NCI-H2107 (cell line): ENCODE measurements around the gene RNF113B.

Source experiments
- DNase-seq: peaks from one replicate; lab custom pipeline; 2025; lab: John Stamatoyannopoulos, UW

Gene RNF113B

DNA sequence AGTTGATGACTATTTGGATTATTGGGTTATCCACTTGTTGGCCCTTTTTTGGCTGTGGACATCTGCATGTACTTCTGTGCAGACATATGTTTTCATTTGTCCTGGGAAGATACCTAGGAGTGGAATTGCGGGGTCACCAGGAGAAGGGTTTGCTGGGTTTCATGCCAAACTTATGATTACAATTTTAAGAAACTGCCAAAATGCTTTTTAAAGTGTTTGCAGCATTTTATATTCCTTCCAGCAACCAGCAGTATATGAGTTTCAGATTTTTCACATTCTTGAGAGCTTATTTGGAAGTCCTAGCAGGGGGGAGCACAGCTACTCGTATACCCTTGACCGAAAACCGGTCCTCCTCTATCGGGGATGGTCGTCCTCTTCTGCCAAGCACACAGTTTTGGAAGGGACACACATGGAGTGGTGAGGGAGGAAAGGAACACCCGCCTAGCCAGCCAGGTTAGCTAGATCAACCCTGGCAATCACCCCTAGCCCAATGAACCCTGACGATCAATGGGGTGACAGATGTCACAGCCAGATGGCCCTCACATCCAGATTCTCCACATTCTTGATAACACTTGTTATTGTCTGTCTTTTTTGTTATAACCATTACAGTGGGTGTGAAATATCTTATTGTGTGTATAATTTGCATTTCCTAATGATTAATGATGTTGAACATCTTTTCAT is 26.7 kb upstream of the RNF113B start:
- DNase-seq: no peak

DNA sequence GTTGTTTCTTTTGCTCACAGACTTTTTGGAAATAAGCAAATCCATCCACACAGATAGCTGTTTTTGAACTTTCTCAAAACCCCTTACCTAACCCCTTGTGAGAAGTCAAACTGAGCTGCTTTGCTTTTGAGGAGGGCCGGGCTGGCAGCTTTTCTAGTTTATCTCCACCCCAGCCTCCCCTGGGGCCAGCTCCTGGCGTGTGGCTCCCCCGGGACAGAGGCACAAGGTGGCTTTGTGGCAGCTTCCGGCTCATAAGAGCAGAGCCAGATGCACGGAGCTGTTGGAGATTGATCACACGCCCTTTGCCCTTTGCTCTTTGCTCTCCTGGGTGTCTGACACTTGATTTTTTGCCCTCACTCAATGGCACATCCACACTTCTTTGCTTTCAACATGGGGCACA is 24.9 kb upstream of the RNF113B start:
- no peak for DNase-seq

DNA sequence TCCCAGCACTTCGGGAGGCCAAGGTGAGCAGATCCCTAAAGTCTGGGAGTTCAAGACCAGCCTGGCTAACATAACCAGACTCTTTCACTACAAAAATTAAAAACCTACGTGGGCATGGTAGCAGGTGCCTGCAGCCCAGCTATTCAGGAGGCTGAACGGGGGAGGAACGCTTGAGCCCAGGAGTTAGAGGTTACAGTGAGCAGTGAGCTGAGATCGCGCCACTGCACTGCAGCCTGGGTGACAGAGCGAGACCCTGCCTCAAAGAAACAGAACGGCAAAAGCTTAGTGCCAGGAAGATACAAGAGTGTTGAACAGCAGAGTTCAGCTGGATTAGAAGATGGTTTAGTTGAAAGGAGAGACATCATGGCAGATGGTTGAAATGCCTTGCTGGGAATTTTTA is 24.1 kb upstream of the RNF113B start:
- no peak for DNase-seq

DNA sequence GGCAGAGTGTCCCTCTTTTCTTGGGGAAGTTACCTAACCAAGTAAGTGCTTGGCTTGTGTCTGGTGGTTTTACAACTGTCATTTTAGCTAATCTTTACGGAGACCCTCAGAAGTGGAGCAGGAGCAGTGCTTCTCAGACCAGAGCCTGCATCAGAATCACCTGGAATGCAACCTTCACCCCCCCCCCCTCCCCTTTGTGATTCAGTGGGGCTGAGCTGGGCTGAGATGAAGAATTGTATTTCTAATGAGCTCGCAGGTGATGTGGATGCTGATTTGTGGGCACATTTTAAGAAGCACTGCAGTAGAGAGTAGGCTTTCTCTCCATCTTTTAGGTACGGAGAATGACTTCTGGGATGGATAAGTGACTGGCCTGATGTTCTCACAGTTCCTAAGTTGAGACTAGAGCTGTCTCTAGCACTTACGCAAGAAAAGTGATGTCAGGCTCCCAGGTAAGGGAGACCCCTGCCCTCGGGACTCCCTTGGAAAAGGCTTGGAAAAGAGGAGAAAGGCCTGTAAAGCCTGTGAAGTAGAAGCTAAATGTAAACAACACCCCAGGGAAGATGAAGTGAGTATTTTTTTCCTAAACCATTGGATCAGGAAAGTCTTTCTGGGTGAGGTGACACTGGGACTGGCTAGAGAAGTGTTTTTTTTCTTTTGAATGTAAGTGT is 23.3 kb upstream of the RNF113B start:
- no peak for DNase-seq

DNA sequence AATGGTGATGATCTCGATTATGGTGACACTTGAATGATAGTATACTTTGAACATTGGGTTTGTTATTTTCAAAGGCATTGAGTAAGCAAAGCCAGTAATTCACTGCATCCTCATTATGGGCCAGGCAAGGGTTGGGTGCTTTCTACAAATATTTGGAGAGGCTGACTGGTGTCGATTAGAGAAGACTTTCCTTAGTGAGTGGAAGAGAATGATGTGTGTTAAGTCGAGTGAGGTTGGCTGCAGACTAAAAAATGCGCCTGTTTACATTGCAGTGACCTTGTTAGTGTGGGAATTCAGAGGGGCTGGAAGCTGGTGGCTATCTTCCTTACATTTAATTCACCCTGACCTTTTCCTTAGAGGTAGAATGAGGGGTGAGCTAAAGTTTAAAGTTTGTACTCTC is 22.4 kb upstream of the RNF113B start:
- DNase-seq: no peak

DNA sequence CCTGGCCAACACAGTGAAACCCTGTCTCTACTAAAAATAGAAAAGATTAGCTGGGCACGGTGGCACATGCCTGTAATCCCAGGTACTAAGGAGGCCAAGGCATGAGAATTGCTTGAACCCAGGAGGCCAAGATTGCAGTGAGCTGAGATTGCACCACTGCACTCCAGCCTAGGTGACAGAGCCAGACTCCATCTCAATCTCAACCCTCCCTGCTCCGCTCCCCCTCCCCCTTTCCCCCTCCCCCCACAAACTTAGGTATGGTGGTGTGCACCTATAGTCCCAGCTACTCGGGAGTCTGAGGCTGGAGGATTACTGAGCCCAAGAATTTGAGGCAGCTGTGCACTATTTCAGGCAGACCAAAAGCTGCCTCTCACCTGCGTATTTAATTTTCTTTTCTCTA is 21.6 kb upstream of the RNF113B start:
- DNase-seq: no peak

GRCh38 chr13:98195054-98195791 is 18.2 kb upstream of the RNF113B start:
- DNase-seq: no peak

GRCh38 chr13:98192008-98192407 is 14.9 kb upstream of the RNF113B start:
- DNase-seq: no peak

GRCh38 chr13:98190889-98191444 is 13.9 kb upstream of the RNF113B start:
- no peak for DNase-seq

- no peak for DNase-seq
Measured at GRCh38 chr13:98189841-98190505, 12.9 kb upstream of the RNF113B start.

DNA sequence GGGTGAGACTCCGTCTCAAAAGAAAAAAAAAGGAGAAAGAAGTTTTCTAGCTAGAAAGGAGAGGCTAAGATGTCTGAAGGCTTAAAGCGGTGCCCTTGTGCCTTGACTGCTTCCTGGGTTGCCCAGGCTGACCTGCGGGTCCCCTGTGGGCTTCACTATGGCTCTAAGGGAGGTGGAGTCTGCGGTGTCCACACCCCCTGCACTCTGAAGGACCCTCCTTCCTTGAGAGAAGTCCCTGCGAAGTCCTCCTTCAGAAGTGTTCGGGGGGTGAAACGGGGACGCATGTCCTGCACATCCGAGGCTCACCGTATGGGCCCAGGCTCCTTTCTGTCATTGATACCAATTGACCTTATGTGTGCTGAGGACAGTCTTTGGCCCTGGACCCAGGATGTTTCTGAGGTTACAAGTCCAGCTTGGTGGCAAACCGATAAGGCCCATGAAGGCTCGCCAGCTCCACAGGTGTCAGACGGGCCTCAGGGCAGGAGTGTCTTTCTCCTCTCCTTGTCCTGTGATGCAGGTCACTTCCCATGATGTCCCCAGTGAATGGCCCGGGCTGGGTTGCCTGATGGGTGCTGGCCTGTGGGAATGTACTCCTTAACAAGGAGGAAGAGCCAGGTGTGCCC is 11.6 kb upstream of the RNF113B start:
- DNase-seq: no peak

DNA sequence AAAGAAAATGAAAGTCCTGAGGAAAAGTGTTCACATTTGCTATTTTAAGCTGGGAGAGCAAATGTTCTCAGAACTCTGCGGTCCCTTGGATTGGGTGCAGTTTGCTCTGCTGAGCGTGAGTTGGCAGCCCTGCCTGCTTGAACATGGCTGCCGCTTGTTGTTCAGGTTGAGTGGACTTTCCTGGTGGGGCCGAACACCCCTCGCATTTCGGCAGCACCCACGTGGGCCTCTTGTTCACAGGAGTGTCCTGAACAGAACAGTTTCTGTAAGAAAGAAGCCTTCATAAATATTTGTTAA is 10.8 kb upstream of the RNF113B start:
- no peak for DNase-seq

GRCh38 chr13:98187155-98187964 is 10.3 kb upstream of the RNF113B start:
- DNase-seq: no peak

GRCh38 chr13:98184792-98185191 is 7.7 kb upstream of the RNF113B start:
- DNase-seq: no peak

DNA sequence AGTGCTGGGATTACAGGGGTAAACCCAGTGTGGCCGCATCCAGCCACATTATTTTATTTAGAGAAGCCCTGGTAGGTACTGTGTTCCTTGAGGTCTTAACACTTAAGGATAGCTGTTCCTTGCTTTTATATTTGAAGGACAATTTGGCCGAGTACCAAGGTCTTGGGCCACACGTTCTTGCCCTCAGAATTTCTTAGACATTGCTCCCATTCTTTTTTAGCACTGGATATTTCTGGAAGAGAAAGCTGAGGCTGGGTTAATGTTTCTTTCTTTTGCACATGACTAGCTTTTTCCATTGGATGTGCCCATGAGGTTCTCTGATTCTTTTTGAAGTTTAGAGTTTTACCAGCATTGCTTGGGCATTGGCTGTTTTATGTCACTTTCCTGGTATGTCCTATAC is 5.5 kb upstream of the RNF113B start:
- no peak for DNase-seq

GRCh38 chr13:98182153-98182552 is 5.1 kb upstream of the RNF113B start:
- DNase-seq: no peak

- DNase-seq: no peak
Measured at GRCh38 chr13:98181111-98181815, 4.2 kb upstream of the RNF113B start.

GRCh38 chr13:98180092-98180491 is 3.0 kb upstream of the RNF113B start:
- no peak for DNase-seq

DNA sequence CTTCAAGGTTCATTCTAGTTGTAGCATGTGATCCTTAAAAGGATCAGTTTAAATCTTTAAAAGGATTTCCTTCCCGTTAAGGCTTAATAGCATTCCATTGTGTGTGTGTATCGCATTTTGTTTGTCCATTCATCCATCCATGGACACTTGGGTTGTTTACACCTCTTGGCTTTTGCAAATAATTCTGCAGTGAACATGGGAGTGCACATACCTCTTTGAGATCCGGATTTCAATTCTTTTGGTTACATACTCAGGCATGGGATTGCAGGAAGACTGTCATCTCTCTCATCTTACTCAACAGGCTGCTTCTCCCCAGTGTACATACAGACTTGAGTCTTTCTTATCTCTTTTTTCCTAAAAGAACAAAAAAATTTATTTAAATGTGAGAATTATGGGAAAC is 1.2 kb downstream of the RNF113B start:
- no peak for DNase-seq

DNA sequence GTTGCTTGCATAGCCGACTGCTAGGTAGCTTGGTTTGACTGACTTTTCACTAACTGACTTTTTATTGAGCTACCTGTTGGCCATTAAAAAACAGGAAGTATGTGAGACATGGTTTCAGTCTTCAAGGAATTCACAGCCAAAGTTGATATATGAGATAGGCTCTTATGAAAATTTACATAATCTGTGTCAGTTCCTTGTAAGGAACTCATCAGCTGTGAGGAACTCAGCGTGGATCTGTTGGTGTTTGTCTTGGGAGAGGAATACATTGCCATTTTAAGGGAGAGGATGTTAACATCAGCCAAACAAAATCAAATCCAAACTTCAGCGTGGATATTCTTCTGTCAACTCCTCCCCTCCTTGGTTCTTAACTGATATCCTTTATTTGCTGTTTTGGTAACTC is 2.0 kb downstream of the RNF113B start:
- DNase-seq: no peak

DNA sequence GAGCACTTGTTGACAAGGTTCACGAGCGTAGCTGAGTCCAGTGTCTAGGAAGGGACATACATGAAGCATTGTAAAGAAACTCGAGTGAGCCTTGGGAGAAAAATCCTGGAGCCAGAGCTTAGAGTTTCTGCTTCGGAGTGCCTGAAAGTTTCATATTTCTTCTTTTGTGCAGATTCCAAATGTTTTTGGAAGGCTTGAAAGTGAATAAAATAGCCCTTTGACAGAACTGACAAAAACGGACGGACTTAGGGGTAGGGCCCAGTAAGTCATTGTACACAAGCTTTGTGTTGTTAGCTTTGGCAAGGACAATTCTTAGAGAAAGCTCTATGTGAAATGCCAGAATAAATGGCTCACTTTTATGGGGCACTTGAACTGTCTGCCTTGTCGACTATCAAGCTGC is 2.8 kb downstream of the RNF113B start:
- DNase-seq: no peak
